Measurements from ENCODE around the gene TBC1D9.

- TF ChIP-seq POLR2A (IDR thresholded peaks at IDR 0.05; ENCODE audit: low read length) (no peak), GATA1 (IDR thresholded peaks at IDR 0.05; ENCODE audit: low read depth, low read length) (no peak)
Measured at GRCh38 chr4:140762202-140762601, 6.0 kb upstream of the TBC1D9 start.
